Gastroesophageal sphincter (tissue), 3 donors: Measurements from ENCODE around the gene PKIG.

Experiments used
- POLR2AphosphoS5 ChIP-seq: sonication (generic); formaldehyde crosslinking; IDR thresholded peaks from one replicate; pipeline ENCODE4 v1.6.1; 2017; ENCODE audit warnings: antibody characterized with exemption
- TF ChIP-seq, protein P1 (sequence below), 4 experiments: fragments of 200-600 bp in 2 of 4; fragments of 450-650 bp in 2 of 4; sonication (generic) in 1 of 4; IDR thresholded peaks; one replicate each; pipeline ENCODE4 v1.5.1; 2017 to 2019; ENCODE audit warnings: antibody characterized with exemption in 4 of 4, mild to moderate bottlenecking in 2 of 4, moderate library complexity in 2 of 4

DNA sequence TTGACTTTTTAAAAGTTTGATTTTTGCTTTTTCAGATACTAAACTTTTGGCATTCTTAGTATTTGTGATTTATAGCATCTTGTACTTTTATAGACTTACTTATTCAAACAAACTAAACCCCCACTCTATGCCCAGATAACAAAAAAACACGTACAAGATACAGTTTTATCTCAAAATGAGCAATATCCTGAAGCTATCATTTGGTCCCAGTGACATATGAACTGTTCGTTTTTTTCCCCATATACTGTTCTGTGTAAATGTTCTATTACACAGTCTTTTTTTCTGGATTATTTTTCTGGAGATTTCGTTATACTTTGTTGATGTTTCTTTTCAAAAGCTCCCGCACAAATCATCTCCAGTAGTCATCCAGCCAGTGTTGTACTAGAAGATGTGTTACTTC is 33.3 kb upstream of the PKIG start:
- TF ChIP-seq, protein P1, sequence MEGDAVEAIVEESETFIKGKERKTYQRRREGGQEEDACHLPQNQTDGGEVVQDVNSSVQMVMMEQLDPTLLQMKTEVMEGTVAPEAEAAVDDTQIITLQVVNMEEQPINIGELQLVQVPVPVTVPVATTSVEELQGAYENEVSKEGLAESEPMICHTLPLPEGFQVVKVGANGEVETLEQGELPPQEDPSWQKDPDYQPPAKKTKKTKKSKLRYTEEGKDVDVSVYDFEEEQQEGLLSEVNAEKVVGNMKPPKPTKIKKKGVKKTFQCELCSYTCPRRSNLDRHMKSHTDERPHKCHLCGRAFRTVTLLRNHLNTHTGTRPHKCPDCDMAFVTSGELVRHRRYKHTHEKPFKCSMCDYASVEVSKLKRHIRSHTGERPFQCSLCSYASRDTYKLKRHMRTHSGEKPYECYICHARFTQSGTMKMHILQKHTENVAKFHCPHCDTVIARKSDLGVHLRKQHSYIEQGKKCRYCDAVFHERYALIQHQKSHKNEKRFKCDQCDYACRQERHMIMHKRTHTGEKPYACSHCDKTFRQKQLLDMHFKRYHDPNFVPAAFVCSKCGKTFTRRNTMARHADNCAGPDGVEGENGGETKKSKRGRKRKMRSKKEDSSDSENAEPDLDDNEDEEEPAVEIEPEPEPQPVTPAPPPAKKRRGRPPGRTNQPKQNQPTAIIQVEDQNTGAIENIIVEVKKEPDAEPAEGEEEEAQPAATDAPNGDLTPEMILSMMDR (IDR thresholded peaks at IDR 0.05) = no peak
- no peak for TF ChIP-seq POLR2AphosphoS5
